Epithelial cell of esophagus (primary cell): Measurements from ENCODE around the gene CCDC40.

Experiments
- DNase-seq: peaks from one replicate; pipeline ENCODE4 v3.0.0; 2010; ENCODE audit warnings: low read depth
- H3K4me3 ChIP-seq: 2 replicates; pipeline ENCODE4 v1.5.1; 2011; ENCODE audit warnings: mild to moderate bottlenecking, low read length, control low read depth
- CTCF ChIP-seq: IDR thresholded peaks from 2 replicates; pipeline ENCODE4 v1.5.1; 2011; ENCODE audit warnings: low read depth, mild to moderate bottlenecking, low read length, control low read depth, inconsistent platforms; ENCODE audit not compliant: insufficient read depth; ENCODE audit errors: missing control alignments

The CCDC40 gene

GRCh38 chr17:80110447-80110812, 74.0 kb downstream of the CCDC40 start:
- no peak for DNase-seq
- H3K4me3 ChIP-seq, result no peak overlapping the region
- TF ChIP-seq CTCF, result no peak

- DNase-seq, result no peak
- no peak for TF ChIP-seq CTCF
- H3K4me3 ChIP-seq, result no peak overlapping the region
Measured at GRCh38 chr17:80110927-80111701, 74.7 kb downstream of the CCDC40 start.

- no peak for DNase-seq
- TF ChIP-seq CTCF, result no peak
- H3K4me3 ChIP-seq, result no peak overlapping the region
Measured at GRCh38 chr17:80111702-80112470, 75.4 kb downstream of the CCDC40 start.

GRCh38 chr17:80112471-80113032, 76.1 kb downstream of the CCDC40 start:
- no peak for DNase-seq
- no peak for TF ChIP-seq CTCF
- no peak overlapping the region for H3K4me3 ChIP-seq

GRCh38 chr17:80113033-80113484, 76.6 kb downstream of the CCDC40 start:
- DNase-seq, result no peak
- TF ChIP-seq CTCF, result no peak
- H3K4me3 ChIP-seq, result no peak overlapping the region

GRCh38 chr17:80114758-80115157, 78.3 kb downstream of the CCDC40 start:
- TF ChIP-seq CTCF, result no peak
- H3K4me3 ChIP-seq, result no peak overlapping the region
- no peak for DNase-seq

- no peak for DNase-seq
- TF ChIP-seq CTCF, result no peak
- no peak overlapping the region for H3K4me3 ChIP-seq
Measured at GRCh38 chr17:80115159-80115558, 78.7 kb downstream of the CCDC40 start.
